HepG2 (cell line): ENCODE measurements around the gene RRAD. TPM values are rescaled to one million over a fixed set of nuclear protein-coding genes. Genes with fewer than 3 reads are reported as not detected.

Experiments used
- ARID2 ChIP-seq: sonication (generic); formaldehyde crosslinking; IDR thresholded peaks from 2 replicates; pipeline ENCODE4 v1.8.1; 2022; ENCODE audit warnings: mild to moderate bottlenecking, missing genetic modification reagents, borderline replicate concordance
- BCL3 ChIP-seq: sonication (generic); formaldehyde crosslinking; IDR thresholded peaks from 2 replicates; pipeline ENCODE4 v1.5.1; 2020; ENCODE audit warnings: mild to moderate bottlenecking, missing genetic modification reagents, moderate library complexity
- DMAP1 ChIP-seq: IDR thresholded peaks from 2 replicates; pipeline ENCODE4 v1.6.1; 2016
- DRAP1 ChIP-seq: IDR thresholded peaks from 2 replicates; pipeline ENCODE4 v1.6.1; 2016; ENCODE audit warnings: missing genetic modification reagents, missing compliant biosample characterization
- ERF ChIP-seq: IDR thresholded peaks from 2 replicates; pipeline ENCODE4 v1.6.1; 2018; ENCODE audit warnings: missing biosample characterization, missing genetic modification reagents
- FOXP4 ChIP-seq: sonication (generic); formaldehyde crosslinking; IDR thresholded peaks from 2 replicates; pipeline ENCODE4 v1.4.0; 2020; ENCODE audit warnings: missing genetic modification reagents
- MATR3 ChIP-seq: sonication (generic); formaldehyde crosslinking; IDR thresholded peaks from 2 replicates; pipeline ENCODE4 v1.4.0; 2020; ENCODE audit warnings: missing genetic modification reagents
- ZBTB34 ChIP-seq: sonication (generic); formaldehyde crosslinking; IDR thresholded peaks from 2 replicates; pipeline ENCODE4 v1.8.0; 2022; ENCODE audit warnings: mild to moderate bottlenecking, missing genetic modification reagents
- ZBTB8A ChIP-seq: sonication (generic); formaldehyde crosslinking; IDR thresholded peaks from 2 replicates; pipeline ENCODE4 v1.4.0; 2020; ENCODE audit warnings: mild to moderate bottlenecking, low read depth, missing genetic modification reagents, borderline replicate concordance
- ZKSCAN1 ChIP-seq: fragments of 150-350 bp; IDR thresholded peaks from 2 replicates; pipeline ENCODE4 v1.6.1; 2014; ENCODE audit warnings: low read length
- ZNF138 ChIP-seq: sonication (generic); formaldehyde crosslinking; IDR thresholded peaks from 2 replicates; pipeline ENCODE4 v1.5.0; 2020; ENCODE audit warnings: mild to moderate bottlenecking, low read depth, missing genetic modification reagents
- ZNF292 ChIP-seq: sonication (generic); formaldehyde crosslinking; IDR thresholded peaks from 2 replicates; pipeline ENCODE4 v1.8.1; 2022; ENCODE audit warnings: mild to moderate bottlenecking, low read depth, missing genetic modification reagents, borderline replicate concordance
- ZNF605 ChIP-seq: sonication (generic); formaldehyde crosslinking; IDR thresholded peaks from 2 replicates; pipeline ENCODE4 v1.8.0; 2022; ENCODE audit warnings: mild to moderate bottlenecking, missing genetic modification reagents
- ZNF614 ChIP-seq: IDR thresholded peaks from 2 replicates; pipeline ENCODE4 v1.6.1; 2018; ENCODE audit warnings: missing biosample characterization, missing genetic modification reagents, inconsistent platforms, borderline replicate concordance
- polyA plus RNA-seq, 8 experiments: library from polyadenylated mRNA; depleted of rRNA in 3 of 8; stranded (reverse) in 7 of 8; unstranded in 1 of 8; fragments of >200 nt; fragmentation: Illumina TruSeq in 4 of 8; extraction: Trizol in 4 of 8; gene quantifications; 2 replicates each; pipeline versions ENCODE4 v1.2.1 to v1.2.3, GENCODE V29; 2011 to 2016; ENCODE audit warnings: low read depth in 4 of 8, missing spikeins in 1 of 8, mixed read lengths in 1 of 8; ENCODE audit not compliant: insufficient read depth in 1 of 8
- total RNA-seq, 5 experiments: library from RNA; depleted of rRNA; stranded (reverse); fragments of >200 nt; fragmentation: Illumina TruSeq; extraction: Trizol; gene quantifications; 2 replicates each; pipeline ENCODE4 v1.2.3, GENCODE V29; 2016; ENCODE audit warnings: low read depth in 1 of 5

RRAD gene
- total and polyA plus RNA-seq, 2 of the 13 experiments (the other 11 are each of a cell fraction or from before 2014, with no cell fraction given): 0.80 to 1.1 TPM

GRCh38 chr16:66947302-66948065, 22.1 kb upstream of the RRAD start (continued):
- TF ChIP-seq ZNF292 (CRISPR knock-in tag): no peak
- no peak for TF ChIP-seq ZBTB34
- TF ChIP-seq ZNF605 (CRISPR knock-in tag): peak; percentile 72
- TF ChIP-seq FOXP4 (CRISPR knock-in tag): no peak
- TF ChIP-seq ZBTB8A (CRISPR knock-in tag): no peak
- no peak for TF ChIP-seq MATR3 (CRISPR knock-in tag)
- TF ChIP-seq ERF (CRISPR knock-in tag): peak; percentile 49; the same call in 1 of the 2 replicates
- TF ChIP-seq ZNF138 (CRISPR knock-in tag): no peak
- TF ChIP-seq BCL3 (CRISPR knock-in tag): 0 out of 2 replicates have a peak, but pooled peaks have one; percentile 5
- TF ChIP-seq DMAP1 (CRISPR knock-in tag): no peak
- no peak for TF ChIP-seq ZKSCAN1
- no peak for TF ChIP-seq ZNF614 (CRISPR knock-in tag)
- TF ChIP-seq ARID2 (CRISPR knock-in tag): no peak; the same call in 1 of the 2 replicates
- TF ChIP-seq DRAP1: peak; percentile 55; the same call in 1 of the 2 replicates
